Measurements from ENCODE around the gene FBXL19. TPM values are rescaled to one million over a fixed set of nuclear protein-coding genes. Genes with fewer than 3 reads are reported as not detected.
A peak's percentile ranks its signal among the peaks of the same experiment; 100 is the strongest.

The FBXL19 gene
- total and polyA plus RNA-seq, 9 of the 15 experiments (the other 6 are each of a cell fraction or from before 2014, with no cell fraction given): 0.13 to 48.0 (median 13.5) TPM; not detected in 1

- ChIA-PET POLR2A (interaction anchor here (0.6 to 0.9 kb wide), 2 partner anchors 46 to 233 kb away, joined by 3 read pairs; no protein-coding TSS in a partner anchor), CTCF (ENCODE audit: low intra/inter-chr PET ratio) (no interaction called here)
- Histone ChIP-seq H3K9ac (ENCODE audit: insufficient read depth in 1 of 2, low read depth in 2 of 2, low read length in 2 of 2) (peak overlapping the region in 1 of 2 experiments; percentile 66; a peak in 2 of 4 replicates), H3K36me3 (ENCODE audit: control insufficient read depth, insufficient read depth, low read length) (peaks cover 62% of the 10 kb centered on the region; the same call in 2 of the 3 replicates), H3K4me1 (replicated peaks in 1 of 2; ENCODE audit: control insufficient read depth in 2 of 2, insufficient read depth in 2 of 2, low read length in 2 of 2) (peaks cover 10 to 22% of the 10 kb centered on the region in 2 experiments; a peak in 4 of 5 replicates), H3K27ac (ENCODE audit: extremely low read depth, low read depth, low read length) (no peak overlapping the region), H2AFZ (ENCODE audit: low read depth, low read length) (no peak overlapping the region), H4K20me1 (replicated peaks; ENCODE audit: control insufficient read depth, insufficient read depth, low read length) (no peaks in the 10 kb centered on the region), H3K27me3 (ENCODE audit: control insufficient read depth in 2 of 2, insufficient read depth in 2 of 2, low read length in 2 of 2) (no peaks in the 10 kb centered on the region), H3K79me2 (ENCODE audit: control insufficient read depth, insufficient read depth, low read length) (peaks cover 14% of the 10 kb centered on the region), H3K4me2 (ENCODE audit: insufficient read depth, low read length) (no peak overlapping the region), H3K9me3 (replicated peaks; ENCODE audit: control insufficient read depth, insufficient read depth, low read depth, low read length) (no peaks in the 10 kb centered on the region), H3K4me3 (no peak overlapping the region), H3K9me1 (ENCODE audit: control insufficient read depth, insufficient read depth, low read length) (no peaks in the 10 kb centered on the region)
- WGBS (ENCODE audit: insufficient coverage, low coverage, missing lambda C conversion rate): 92% methylated on average over 7 of the region's 8 CpGs
- ATAC-seq (no peak), DNase-seq (ENCODE audit: extremely low read depth in 1 of 4, low spot score in 3 of 4) (no peak), FAIRE-seq (no peak)
- in situ Hi-C loops (cut with MboI) (no loop called here), intact Hi-C loops (cut with micrococcal nuclease) (no loop called here)
- BruUV-seq (replicated peaks): no TSS peak
- no peak for TF ChIP-seq PHF21A (IDR thresholded peaks at IDR 0.05; ENCODE audit: borderline replicate concordance, low read depth)
- 0 out of 2 replicates have a peak, but pooled peaks have one; percentile 51 for TF ChIP-seq ADNP (tag; IDR thresholded peaks at IDR 0.05)
- TF ChIP-seq MTA3 (IDR thresholded peaks at IDR 0.05; ENCODE audit: borderline replicate concordance): no peak
- TF ChIP-seq ZNF224 (CRISPR knock-in tag; IDR thresholded peaks at IDR 0.05): no peak
- no peak for TF ChIP-seq BRD4 (IDR thresholded peaks at IDR 0.05)
- no peak for TF ChIP-seq ARID3A (IDR thresholded peaks at IDR 0.05; ENCODE audit: borderline replicate concordance, low read depth, low read length)
- TF ChIP-seq GATAD2A (IDR thresholded peaks at IDR 0.05): no peak
- TF ChIP-seq TEAD1 (CRISPR knock-in tag; IDR thresholded peaks at IDR 0.05): no peak
- TF ChIP-seq NR3C1 (CRISPR knock-in tag; IDR thresholded peaks at IDR 0.05): no peak
- no peak for TF ChIP-seq RBM17 (IDR thresholded peaks at IDR 0.05; ENCODE audit: borderline replicate concordance, low read depth, low read length)
- TF ChIP-seq CBFA2T3 (IDR thresholded peaks at IDR 0.05): no peak
- TF ChIP-seq KDM1A (IDR thresholded peaks at IDR 0.05): peak in 1 of 2 experiments; percentile 26; a peak in 2 of 4 replicates
- no peak for TF ChIP-seq SP1 (CRISPR knock-in tag; IDR thresholded peaks at IDR 0.05)
- no peak for TF ChIP-seq KDM5B (IDR thresholded peaks at IDR 0.05; ENCODE audit: insufficient replicate concordance, low read depth, low read length)
- no peak for TF ChIP-seq HDAC2 (IDR thresholded peaks at IDR 0.05)
- TF ChIP-seq MED1 (CRISPR knock-in tag; IDR thresholded peaks at IDR 0.05; ENCODE audit: borderline replicate concordance): no peak
- no peak for TF ChIP-seq MIER1 (IDR thresholded peaks at IDR 0.05; ENCODE audit: low read depth)
- no peak for TF ChIP-seq ZNF174 (CRISPR knock-in tag; IDR thresholded peaks at IDR 0.05)
- no peak for TF ChIP-seq STAT6 (CRISPR knock-in tag; IDR thresholded peaks at IDR 0.05)
- no peak for TF ChIP-seq NCOR1 (IDR thresholded peaks at IDR 0.05)
- no peak for TF ChIP-seq SMARCC2 (IDR thresholded peaks at IDR 0.05; ENCODE audit: low read depth)
Observed at GRCh38 chr16:30888856-30889499, 34.4 kb upstream of the FBXL19 start.

Data from K562 (cell line).